GM21367 (cell line): ENCODE data around the gene CLCN1.
"Not testable (repeated sequence)": the region's sequence is repeated elsewhere in the genome, so short reads cannot be mapped to it uniquely, and the experiment has no call there.

ENCODE experiments used
- ATAC-seq: cut with Tn5 transposase; IDR thresholded peaks from one replicate; pipeline ENCODE4 v1.9.1; 2021; ENCODE audit not compliant: unreplicated experiment

CLCN1 gene

DNA sequence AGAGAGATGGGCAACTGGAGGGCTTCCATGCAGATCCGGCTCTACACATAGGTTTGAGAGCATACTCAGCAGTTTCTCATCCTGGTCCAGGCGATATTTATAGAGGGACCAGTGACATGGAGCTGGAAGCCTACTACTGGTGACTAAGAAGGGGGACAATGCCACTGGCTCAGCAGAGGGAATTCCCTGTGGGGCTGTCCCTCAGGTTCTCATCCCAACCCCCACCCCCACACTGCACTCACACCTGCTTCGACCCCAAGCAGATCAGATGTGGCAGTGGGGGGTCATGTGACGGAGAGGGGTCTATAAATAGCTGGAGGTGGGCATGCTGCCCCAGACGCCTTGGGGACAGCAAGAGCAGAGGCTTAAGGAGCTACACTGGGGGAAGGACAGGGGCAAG lies at the start of gene CLCN1:
Gene CLCN1, plus strand, starts transcription at position 336 of the 400 bp plus-strand sequence. CDS start 102 bp downstream, outside the sequence.
- ATAC-seq: no peak

DNA sequence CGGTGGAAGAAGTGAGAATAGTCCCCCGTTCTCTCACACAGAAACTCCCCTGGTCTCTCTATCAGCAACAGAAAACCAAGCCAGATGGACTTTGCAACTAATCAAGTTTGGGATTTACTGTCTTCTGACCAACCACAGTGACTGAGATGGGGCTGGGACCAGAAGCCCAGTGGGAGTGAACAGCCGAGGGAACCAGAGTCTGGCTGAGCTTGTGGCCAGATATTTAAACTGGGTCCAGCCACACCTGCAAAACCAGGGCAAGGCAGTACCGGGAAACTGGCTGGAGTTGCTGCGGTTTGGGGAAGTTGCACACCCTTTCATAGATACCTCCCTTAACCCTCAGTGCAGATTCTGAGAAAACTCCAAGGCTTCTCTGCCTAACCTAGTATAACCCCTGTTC lies 46.7 kb upstream of the CLCN1 start:
- no peak for ATAC-seq

DNA sequence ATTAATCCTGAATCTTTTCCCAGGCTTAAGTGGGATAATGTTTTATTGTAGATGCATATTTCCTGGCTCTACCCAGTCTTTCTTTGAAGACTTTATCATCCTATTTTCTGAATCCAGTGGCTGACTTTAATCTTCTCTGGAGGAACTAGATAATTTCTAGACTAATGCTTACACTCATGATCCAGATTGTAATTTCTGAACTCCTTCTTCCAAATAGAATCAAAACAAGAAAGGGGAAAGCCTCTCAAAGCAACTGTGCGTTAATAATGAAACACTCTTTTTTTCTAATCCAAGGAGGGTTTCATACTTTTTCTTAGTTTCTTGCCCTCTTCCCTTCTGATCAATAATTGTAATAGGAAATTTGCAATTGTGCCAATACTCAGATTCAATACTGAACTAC lies 44.7 kb upstream of the CLCN1 start:
- no peak for ATAC-seq

DNA sequence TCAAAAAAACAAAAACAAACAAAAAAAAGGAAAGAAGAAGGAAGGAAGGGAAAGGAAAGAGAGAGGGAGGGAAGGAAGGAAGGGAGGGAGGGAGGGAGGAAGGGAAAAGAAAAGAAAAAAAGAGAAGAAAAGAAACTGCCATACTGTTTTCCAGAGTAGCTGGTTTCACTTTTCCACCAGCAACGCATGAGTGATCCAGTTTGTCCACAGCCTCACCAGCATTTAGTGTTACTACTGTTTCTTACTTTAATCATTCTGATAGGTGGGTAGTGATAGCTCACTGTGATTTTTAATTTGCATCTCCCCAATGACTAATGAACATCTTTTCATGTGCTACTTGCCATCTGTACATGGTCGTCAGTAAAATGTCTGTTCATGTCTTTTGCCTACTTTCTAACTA lies 43.0 kb upstream of the CLCN1 start:
- no peak for ATAC-seq

DNA sequence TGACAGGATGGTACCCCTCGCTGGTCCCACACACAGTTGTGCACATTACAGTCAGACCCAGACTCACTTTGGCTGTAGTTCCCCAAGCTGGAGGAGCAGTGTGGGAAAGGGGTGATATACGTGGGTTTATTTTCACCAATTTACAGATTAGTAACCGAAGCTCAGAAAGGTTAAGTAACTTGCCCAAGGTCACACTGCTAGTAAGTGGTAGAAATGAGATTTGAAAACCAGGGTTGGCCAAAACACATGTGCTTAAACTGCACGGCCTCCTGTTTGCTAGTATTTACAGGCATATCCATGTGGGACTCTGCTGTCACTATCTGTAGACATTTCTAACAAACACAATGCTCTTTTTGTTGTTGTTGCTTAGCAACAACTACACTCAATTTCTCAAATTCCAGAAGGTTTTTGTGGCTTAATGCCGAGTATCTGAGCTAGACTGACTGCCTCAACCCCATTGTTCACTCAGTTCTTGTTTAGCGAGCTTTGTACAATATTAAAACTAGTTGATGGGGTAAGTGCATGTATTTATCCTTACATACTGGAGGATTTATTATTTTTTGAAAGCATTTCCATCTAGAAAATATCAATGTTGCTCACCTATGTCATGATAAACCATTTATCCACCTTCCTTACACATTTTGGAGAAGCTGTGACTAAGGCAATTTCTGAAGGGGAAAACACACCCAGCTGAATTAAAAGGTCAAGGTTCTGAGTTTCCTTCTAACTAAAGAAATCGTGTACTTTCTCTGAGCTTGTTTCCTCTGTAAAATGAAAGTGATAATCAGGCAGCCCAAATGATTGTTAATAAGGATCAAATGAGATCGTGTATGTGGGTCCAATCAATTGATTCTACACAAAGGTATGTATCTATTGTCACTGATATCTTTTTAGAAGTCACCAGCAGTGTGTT lies 36.5 kb upstream of the CLCN1 start:
- no peak for ATAC-seq

DNA sequence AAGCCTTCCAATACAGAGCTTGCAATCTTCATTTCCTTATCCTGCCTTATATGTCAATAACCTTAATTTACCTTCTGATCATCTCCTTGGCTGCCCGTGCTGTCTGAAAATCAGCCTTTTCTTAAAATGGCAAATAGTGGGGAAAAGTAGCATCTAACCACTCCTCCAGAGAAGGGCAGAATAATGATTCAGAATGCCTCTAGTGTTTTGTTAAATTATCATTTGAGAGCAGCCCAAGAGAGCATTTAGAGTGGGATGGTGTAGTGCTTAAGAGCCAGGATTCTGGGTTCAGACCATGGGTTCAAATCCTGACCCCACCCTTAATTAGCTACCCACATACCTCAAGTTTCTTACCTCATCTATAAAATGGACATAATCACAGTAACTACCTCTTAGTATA lies 35.8 kb upstream of the CLCN1 start:
- ATAC-seq: no peak

DNA sequence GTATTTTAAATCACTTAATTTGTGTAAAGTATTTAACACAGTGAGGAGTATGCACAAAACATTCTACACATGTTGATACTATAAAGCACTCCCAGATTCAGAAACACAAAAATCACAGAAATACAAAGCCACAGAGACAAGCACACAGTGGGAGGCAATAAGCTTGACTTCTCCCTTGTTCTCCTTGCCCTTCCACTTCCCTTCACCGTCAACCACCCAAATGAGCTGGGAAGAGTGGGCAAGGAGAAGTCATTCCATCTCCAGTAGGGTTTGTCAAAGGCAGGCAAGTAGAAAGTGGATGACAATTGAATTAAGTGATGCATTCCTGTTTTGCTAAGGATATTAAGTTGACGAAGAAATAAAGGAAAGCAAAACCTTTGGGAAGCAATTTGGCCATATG lies 35.3 kb upstream of the CLCN1 start:
- no peak for ATAC-seq

DNA sequence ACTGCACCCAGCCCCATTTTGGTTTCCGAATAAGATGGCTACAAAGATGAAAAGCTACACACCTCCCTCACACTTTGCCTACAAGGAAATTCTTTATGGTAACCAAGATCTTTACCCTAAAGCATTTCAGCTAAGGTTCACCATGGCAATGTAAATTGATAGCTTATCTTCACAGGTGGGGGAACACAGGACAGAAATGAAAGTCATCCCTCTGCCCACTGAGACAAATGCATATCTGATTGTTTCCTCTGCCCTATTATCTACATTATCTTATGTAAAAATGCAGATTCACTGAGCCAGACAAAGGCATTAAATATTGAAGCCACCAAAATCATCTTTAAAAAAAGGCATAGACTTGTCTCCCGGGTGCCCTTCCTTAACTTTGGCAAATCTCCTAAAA lies 34.4 kb upstream of the CLCN1 start:
- no peak for ATAC-seq

- no peak for ATAC-seq
Measured at GRCh38 chr7:143282124-143282523, 33.8 kb upstream of the CLCN1 start.

DNA sequence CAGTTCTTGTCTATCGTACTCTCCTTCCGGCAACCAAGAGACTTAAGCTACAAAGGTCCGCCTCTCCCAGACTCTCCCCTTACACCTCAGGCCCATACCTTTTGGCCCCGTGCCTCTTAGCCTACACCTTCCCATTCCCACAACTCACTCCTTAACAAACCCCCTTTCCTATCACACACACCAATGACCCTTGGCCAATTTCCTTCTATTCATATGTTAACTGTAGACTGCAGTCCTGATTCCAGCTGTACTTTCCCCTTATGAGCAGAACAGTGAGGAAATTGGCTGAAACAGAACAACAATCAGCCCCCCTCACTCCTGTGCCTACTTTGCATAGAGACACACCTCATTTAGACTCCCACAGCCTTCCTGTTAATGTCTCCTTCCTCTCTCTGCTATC lies 32.5 kb upstream of the CLCN1 start:
- ATAC-seq: no peak

DNA sequence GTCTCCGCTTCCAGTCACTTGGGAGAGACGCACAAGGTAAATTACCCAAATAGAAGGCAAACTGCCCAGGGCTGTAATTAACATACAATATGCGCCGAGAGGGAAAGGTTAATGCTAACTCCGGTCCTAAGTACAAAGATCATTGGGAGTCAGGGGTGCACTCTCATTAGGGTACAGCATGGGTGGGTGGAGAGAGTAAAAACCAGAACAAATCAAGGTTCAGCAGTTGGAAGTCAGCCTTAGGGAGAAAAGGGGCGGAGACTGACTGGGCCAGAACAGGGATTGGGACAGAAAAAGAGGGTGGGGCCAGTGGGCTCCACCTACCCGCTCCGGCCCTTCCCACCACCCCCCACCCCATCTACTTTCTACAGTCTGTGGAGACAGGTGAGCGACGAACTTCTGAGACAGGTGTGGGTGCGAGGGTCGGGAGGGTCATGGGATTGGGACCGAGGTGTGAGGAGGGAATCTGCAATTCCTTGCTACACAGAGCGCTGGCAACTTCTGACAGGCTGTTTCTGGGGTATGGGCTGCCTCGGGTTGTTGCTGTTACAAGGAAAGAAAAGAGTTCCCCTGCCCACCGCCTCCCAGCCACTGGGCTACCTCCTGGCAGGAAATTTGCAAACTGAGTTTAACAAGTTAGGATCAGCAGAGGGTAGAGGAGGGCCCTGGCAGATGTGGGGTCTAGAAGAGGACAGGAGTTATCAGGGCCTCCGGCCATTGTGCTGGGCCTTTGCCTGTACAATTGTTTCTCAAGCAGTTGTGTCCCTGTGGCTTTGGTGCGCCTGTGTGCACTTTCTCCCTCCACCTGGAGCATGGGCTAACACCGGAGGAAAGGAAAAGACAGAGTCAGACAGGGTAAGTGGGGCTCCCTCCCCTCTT lies 31.1 kb upstream of the CLCN1 start, which contains the start of gene TMEM139:
Gene TMEM139, plus strand, starts transcription at position 368 of the 879 bp plus-strand sequence. CDS start 1,000 bp downstream, outside the sequence.
- ATAC-seq: no peak

DNA sequence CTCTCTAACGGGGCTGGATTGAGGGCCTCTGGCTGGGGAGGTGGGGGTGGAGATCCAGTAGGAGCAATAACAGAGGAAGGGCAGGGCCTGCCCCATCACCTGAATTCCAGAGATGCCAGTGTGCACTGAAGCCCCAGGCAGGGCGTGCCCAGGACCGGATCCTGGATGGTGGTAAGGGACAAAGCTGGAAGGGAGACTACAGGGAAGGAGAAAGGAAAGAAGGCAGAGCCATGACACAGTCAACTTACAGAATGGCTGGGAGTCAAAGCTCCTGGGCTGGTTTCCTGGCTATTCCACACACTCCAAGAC lies 30.5 kb upstream of the CLCN1 start:
- ATAC-seq: no peak

GRCh38 chr7:143285806-143286521 lies 29.9 kb upstream of the CLCN1 start:
- no peak for ATAC-seq

GRCh38 chr7:143286522-143286890 lies 29.4 kb upstream of the CLCN1 start:
- ATAC-seq: no peak

DNA sequence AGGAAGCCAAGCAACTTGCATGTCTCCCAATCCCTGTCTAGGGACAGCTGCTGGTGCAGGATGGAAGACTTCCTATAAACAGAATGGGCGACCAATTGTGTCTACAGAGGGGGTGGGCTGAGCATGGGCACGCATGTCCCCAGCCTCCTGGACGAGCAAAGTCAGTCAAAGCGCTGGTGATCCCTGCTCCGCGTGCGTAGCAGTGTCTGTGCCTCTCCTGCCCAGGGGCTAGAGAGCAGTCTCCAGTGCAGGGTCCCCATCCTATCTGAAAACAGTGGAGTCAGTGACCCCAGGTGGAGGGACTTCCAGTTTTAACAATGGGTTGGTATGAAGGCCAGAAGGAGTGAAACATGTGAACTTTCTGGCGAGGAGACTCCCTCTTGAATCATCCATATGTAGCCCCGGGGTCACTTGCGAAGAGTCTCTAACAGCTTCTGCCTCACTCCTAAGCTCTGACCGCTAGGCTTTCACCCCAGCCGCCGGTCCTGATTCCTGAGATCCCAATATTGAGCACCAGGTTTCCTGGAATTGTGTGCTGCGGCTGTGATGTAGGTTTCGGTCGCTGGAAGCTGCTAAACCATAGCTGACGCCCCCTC lies 28.5 kb upstream of the CLCN1 start:
- no peak for ATAC-seq

GRCh38 chr7:143287935-143288826 lies 27.7 kb upstream of the CLCN1 start, which contains the start of gene CASP2:
Gene CASP2, plus strand, starts transcription at chr7:143288351. Its CDS starts 105 bp downstream, at chr7:143288456.
- ATAC-seq: peak; percentile 83

GRCh38 chr7:143288836-143289235 lies 27.1 kb upstream of the CLCN1 start:
- ATAC-seq: no peak

GRCh38 chr7:143289421-143289820 lies 26.5 kb upstream of the CLCN1 start:
- ATAC-seq: no peak

DNA sequence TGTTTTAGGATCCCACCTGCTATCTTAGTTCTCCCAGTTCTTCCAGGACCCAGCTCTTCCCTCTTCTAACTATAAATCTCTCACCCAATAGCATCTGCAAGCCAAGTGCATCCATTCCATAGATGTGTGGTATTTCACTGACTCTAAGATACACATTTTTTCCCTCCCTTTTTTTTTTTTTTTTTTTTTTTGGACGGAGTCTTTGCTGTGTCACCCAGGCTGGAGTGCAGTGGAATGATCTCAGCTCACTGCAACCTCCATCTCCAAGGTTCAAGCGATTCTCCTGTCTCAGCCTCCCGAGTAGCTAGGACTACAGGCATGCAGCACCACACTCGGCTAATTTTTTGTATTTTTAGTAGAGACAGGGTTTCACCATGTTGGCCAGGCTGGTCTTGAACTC lies 26.0 kb upstream of the CLCN1 start:
- not testable (repeated sequence) for ATAC-seq

DNA sequence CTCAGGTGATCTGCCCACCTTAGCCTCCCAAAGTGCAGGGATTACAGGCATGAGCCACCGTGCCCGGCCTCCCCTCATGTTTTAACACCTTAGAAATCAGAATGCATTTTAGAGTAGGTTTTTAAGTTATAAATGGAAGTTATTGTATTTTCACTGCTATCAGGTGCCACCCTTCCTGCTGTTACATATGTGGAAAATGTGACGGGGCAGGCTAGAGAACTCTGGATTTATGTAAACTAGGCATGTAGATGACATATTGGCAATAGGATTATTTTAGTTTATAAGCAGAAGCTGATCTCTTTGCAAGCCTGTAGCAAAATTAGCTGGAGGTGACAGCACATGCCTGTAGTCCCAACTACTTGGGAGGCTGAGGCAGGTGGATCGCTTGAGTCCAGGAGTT lies 25.6 kb upstream of the CLCN1 start:
- ATAC-seq: no peak
